K562 (cell line): ENCODE measurements around the gene PLXDC2. TPM values are rescaled to one million over a fixed set of nuclear protein-coding genes. Genes with fewer than 3 reads are reported as not detected.

Source experiments
- ATAC-seq: fragments of 200-7000 bp; cut with Tn5 transposase; 3 replicates; pipeline ENCODE4 v1.9.1; 2020; ENCODE audit warnings: moderate library complexity
- BruUV-seq: library from RNA; stranded (reverse); fragments of 400-500 nt; replicated peaks from 2 replicates; lab custom pipeline; 2021; lab: Mats Ljungman, UMichigan
- CTCF ChIA-PET: fragments of 300-600 bp; formaldehyde crosslinking; extraction: SDS; loops from one replicate; lab custom pipeline; 2021; ENCODE audit warnings: low intra/inter-chr PET ratio; lab: Yijun Ruan, JAX
- POLR2A ChIA-PET: fragments of 300-600, 350-650 bp; sonication (Branson Sonifier 250); formaldehyde crosslinking; extraction: SDS; loops from one replicate; lab custom pipeline; 2021; ENCODE audit warnings: antibody characterized with exemption, inconsistent platforms; lab: Yijun Ruan, JAX
- DNase-seq, 4 experiments: peaks; one replicate each; pipeline versions ENCODE4 v3.0.0 to v3.0.0-alpha.2; 2011 to 2018; ENCODE audit warnings: low spot score in 3 of 4, mixed read lengths in 3 of 4; ENCODE audit errors: extremely low read depth in 1 of 4
- FAIRE-seq: peaks from 2 replicates; lab custom pipeline; 2011; peaks lifted over from hg19 to GRCh38; lab: Jason Lieb, UNC
- H2AFZ ChIP-seq: 2 replicates; pipeline ENCODE4 v1.6.0; 2011; ENCODE audit warnings: low read depth, low read length, control low read depth, inconsistent platforms
- H3K27ac ChIP-seq: fragments of 200-600 bp; 3 replicates; pipeline ENCODE4 v1.8.0; 2011; ENCODE audit warnings: low read depth, mild to moderate bottlenecking, control low read depth, inconsistent platforms, low read length, moderate library complexity, mixed read lengths; ENCODE audit errors: extremely low read depth
- H3K27me3 ChIP-seq, 2 experiments: fragments of 300-600 bp in 1 of 2; 2 replicates in 1 of 2; 3 replicates in 1 of 2; pipeline versions ENCODE4 v1.6.0 to v1.8.0; 2011; ENCODE audit warnings: inconsistent platforms in 2 of 2, low read length in 2 of 2, mild to moderate bottlenecking in 1 of 2, mixed read lengths in 1 of 2, moderate library complexity in 1 of 2; ENCODE audit not compliant: control insufficient read depth in 2 of 2, insufficient read depth in 2 of 2
- H3K36me3 ChIP-seq: fragments of 300-600 bp; 3 replicates; pipeline ENCODE4 v1.8.0; 2011; ENCODE audit warnings: mild to moderate bottlenecking, low read length, inconsistent platforms; ENCODE audit not compliant: control insufficient read depth, insufficient read depth
- H3K4me1 ChIP-seq, 2 experiments: fragments of 200-600 bp in 1 of 2; replicated peaks in 1 of 2; 2 replicates in 1 of 2; 3 replicates in 1 of 2; pipeline versions ENCODE4 v1.5.1 to v1.8.0; 2011; ENCODE audit warnings: inconsistent platforms in 2 of 2, low read length in 2 of 2, mild to moderate bottlenecking in 1 of 2, mixed read lengths in 1 of 2, moderate library complexity in 1 of 2; ENCODE audit not compliant: control insufficient read depth in 2 of 2, insufficient read depth in 2 of 2
- H3K4me2 ChIP-seq: 2 replicates; pipeline ENCODE4 v1.6.1; 2011; ENCODE audit warnings: low read length, control low read depth, inconsistent platforms, mixed read lengths; ENCODE audit not compliant: insufficient read depth
- H3K4me3 ChIP-seq: fragments of 200-600 bp; sonication (generic), shearing (Covaris generic); 2 replicates; pipeline ENCODE4 v1.5.1; 2016; ENCODE audit warnings: control low read depth, inconsistent platforms
- H3K79me2 ChIP-seq: fragments of 200-600 bp; 3 replicates; pipeline ENCODE4 v1.8.0; 2011; ENCODE audit warnings: low read length, inconsistent platforms; ENCODE audit not compliant: control insufficient read depth, insufficient read depth
- H3K9ac ChIP-seq, 2 experiments: 2 replicates each; pipeline versions ENCODE4 v1.6.0 to v1.6.1; 2011; ENCODE audit warnings: low read depth in 2 of 2, low read length in 2 of 2, control low read depth in 1 of 2, inconsistent platforms in 1 of 2, mild to moderate bottlenecking in 1 of 2, mixed read lengths in 1 of 2; ENCODE audit not compliant: insufficient read depth in 1 of 2
- H3K9me1 ChIP-seq: one replicate; pipeline ENCODE4 v1.6.0; 2011; ENCODE audit warnings: inconsistent platforms, mild to moderate bottlenecking, low read length, moderate library complexity; ENCODE audit not compliant: control insufficient read depth, insufficient read depth
- H3K9me3 ChIP-seq: replicated peaks from 2 replicates; pipeline ENCODE4 v1.5.1; 2011; ENCODE audit warnings: low read depth, low read length, inconsistent platforms; ENCODE audit not compliant: control insufficient read depth, insufficient read depth
- H4K20me1 ChIP-seq: replicated peaks from 2 replicates; pipeline ENCODE4 v1.6.1; 2011; ENCODE audit warnings: low read length, inconsistent platforms, mixed read lengths; ENCODE audit not compliant: control insufficient read depth, insufficient read depth
- BRF1 ChIP-seq: IDR thresholded peaks from 3 replicates; pipeline ENCODE4 v1.6.1; 2011; ENCODE audit warnings: borderline replicate concordance, mild to moderate bottlenecking; ENCODE audit not compliant: insufficient read length; ENCODE audit errors: extremely low read depth
- KAT2B ChIP-seq: IDR thresholded peaks from one replicate; pipeline ENCODE4 v1.6.1; 2012; ENCODE audit warnings: low read depth, mild to moderate bottlenecking, control low read depth, inconsistent platforms, low read length, moderate library complexity
- NR2C2 ChIP-seq, 2 experiments: fragments of 200-800 bp in 1 of 2; sonication (Bioruptor generic) in 1 of 2; sonication (generic) in 1 of 2; formaldehyde crosslinking in 1 of 2; IDR thresholded peaks; 2 replicates each; pipeline versions ENCODE4 v1.6.1 to v1.8.0; 2016 to 2022; ENCODE audit warnings: mild to moderate bottlenecking in 1 of 2, missing compliant biosample characterization in 1 of 2, missing genetic modification characterization in 1 of 2, missing genetic modification reagents in 1 of 2
- PYGO2 ChIP-seq: fragments of 450-650 bp; IDR thresholded peaks from 2 replicates; pipeline ENCODE4 v1.6.1; 2016; ENCODE audit warnings: mild to moderate bottlenecking, missing genetic modification characterization, moderate library complexity, missing compliant biosample characterization
- ZNF3 ChIP-seq: fragments of 250-450 bp; sonication (Bioruptor Pico); IDR thresholded peaks from 2 replicates; pipeline ENCODE4 v1.5.0; 2021; ENCODE audit warnings: mild to moderate bottlenecking, moderate library complexity
- ZNF384 ChIP-seq: IDR thresholded peaks from 2 replicates; pipeline ENCODE4 v1.6.1; 2012; ENCODE audit warnings: low read depth, low read length, improper control_type of control experiment
- WGBS: fragments of 100-300 bp; shearing (Covaris generic); methylation state at CpG from one replicate; pipeline ENCODE4 v1.1.6; 2016; ENCODE audit warnings: low coverage, mixed read lengths; ENCODE audit not compliant: insufficient coverage; ENCODE audit errors: missing lambda C conversion rate; 5-methylcytosine and 5-hydroxymethylcytosine counted together
- in situ Hi-C: fragments of 300-500 bp; cut with MboI; formaldehyde crosslinking; loops from 4 replicates; pipeline ENCODE4 v1.15.0; 2018; ENCODE audit warnings: inconsistent platforms, mixed read lengths
- intact Hi-C: fragments of 100-400 bp; cut with micrococcal nuclease; formaldehyde crosslinking; loops from 2 replicates; pipeline ENCODE4 v1.14.2; 2022
- polyA plus RNA-seq, 8 experiments: library from polyadenylated mRNA; depleted of rRNA in 4 of 8; stranded (reverse) in 5 of 8; unstranded in 3 of 8; fragments of >200 nt; fragmentation: Nextera tagmentation in 2 of 8; fragmentation: Illumina TruSeq in 1 of 8; extraction: Ambion mirVana in 2 of 8; extraction: Trizol in 1 of 8; gene quantifications; 2 replicates each; pipeline versions ENCODE4 v1.2.1 to v1.2.3, GENCODE V29; 2011 to 2014; ENCODE audit warnings: inconsistent platforms in 1 of 8, missing spikeins in 1 of 8
- total RNA-seq, 7 experiments: library from RNA; depleted of rRNA in 6 of 7; stranded (reverse); fragments of >200 nt in 6 of 7; fragmentation: Illumina TruSeq in 2 of 7; extraction: Trizol in 2 of 7; gene quantifications; 2 replicates each; pipeline versions ENCODE4 v1.2.1 to v1.2.3, GENCODE V29; 2011 to 2021; ENCODE audit warnings: low replicate concordance in 1 of 7
- TF ChIP-seq, protein P1 (sequence below): fragments of 250-450 bp; sonication (Bioruptor Pico); IDR thresholded peaks from 2 replicates; pipeline ENCODE4 v1.4.0; 2020; ENCODE audit warnings: mild to moderate bottlenecking
- TF ChIP-seq, protein P2 (sequence below): sonication (generic); formaldehyde crosslinking; IDR thresholded peaks from 2 replicates; pipeline ENCODE4 v1.8.0; 2022; ENCODE audit warnings: mild to moderate bottlenecking, missing genetic modification reagents, borderline replicate concordance
- TF ChIP-seq, protein P3 (sequence below): sonication (generic); formaldehyde crosslinking; IDR thresholded peaks from 2 replicates; pipeline ENCODE4 v1.8.1; 2023; ENCODE audit warnings: mild to moderate bottlenecking, missing genetic modification reagents, moderate library complexity

Gene PLXDC2
- total and polyA plus RNA-seq, 9 of the 15 experiments (the other 6 are each of a cell fraction or from before 2014, with no cell fraction given): 0.01 to 0.33 (median 0.10) TPM; not detected in 3

DNA sequence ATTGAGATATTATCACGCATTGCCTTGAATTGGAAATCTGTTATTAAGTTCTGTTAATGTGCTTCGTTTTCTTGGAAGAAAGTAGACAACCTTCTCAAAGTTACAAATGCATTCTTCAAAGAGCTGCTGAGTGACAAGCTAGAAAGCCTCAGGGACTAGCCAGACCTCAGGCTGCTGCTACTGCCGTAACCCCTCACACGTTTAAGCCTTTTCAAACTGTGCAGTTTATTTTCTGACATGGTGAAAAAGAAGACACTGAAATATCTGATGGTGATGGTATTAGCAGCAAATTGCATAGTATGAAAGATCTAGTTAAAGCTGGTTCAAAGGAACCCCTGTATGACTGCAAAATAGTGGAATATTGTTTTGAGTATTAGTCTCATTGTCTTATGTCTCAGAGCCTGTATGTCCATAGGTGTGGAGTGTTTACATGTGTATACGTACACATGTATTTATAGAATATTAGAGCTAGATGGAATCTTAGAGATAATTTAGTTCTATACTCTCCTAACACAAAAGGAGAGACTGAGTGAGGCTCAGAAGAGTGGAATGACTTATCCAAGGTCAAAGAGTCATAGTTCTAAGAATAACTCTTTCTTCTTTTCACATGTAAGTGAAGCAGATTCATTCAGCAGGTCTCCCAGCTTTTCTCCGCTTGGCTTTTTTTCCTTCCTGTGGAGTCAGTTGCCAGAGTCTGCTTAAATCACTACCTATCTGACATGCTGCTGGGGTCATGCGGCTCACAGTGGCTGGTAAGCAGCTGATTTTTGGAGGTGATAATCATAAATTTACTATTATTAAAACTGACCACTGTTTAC is 431.9 kb downstream of the PLXDC2 start:
- H3K27ac ChIP-seq: no peak overlapping the region
- H4K20me1 ChIP-seq: no peaks in the 10 kb centered on the region
- H3K27me3 ChIP-seq: no peaks in the 10 kb centered on the region
- DNase-seq: no peak
- no peak overlapping the region for H2AFZ ChIP-seq
- no peaks in the 10 kb centered on the region for H3K9me1 ChIP-seq
- no peaks in the 10 kb centered on the region for H3K36me3 ChIP-seq
- intact Hi-C loops (no loop called here), in situ Hi-C loops (no loop called here)
- TF ChIP-seq NR2C2 (CRISPR knock-in tag; IDR thresholded peaks at IDR 0.05) (no peak), NR2C2 (tag; IDR thresholded peaks at IDR 0.05) (no peak), PYGO2 (tag) (no peak), KAT2B (no peak), BRF1 (no peak), ZNF384 (no peak), ZNF3 (CRISPR knock-in tag) (no peak)
- TF ChIP-seq, protein P1, sequence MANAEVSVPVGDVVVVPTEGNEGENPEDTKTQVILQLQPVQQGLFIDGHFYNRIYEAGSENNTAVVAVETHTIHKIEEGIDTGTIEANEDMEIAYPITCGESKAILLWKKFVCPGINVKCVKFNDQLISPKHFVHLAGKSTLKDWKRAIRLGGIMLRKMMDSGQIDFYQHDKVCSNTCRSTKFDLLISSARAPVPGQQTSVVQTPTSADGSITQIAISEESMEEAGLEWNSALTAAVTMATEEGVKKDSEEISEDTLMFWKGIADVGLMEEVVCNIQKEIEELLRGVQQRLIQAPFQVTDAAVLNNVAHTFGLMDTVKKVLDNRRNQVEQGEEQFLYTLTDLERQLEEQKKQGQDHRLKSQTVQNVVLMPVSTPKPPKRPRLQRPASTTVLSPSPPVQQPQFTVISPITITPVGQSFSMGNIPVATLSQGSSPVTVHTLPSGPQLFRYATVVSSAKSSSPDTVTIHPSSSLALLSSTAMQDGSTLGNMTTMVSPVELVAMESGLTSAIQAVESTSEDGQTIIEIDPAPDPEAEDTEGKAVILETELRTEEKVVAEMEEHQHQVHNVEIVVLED (CRISPR knock-in tag): no peak
- TF ChIP-seq, protein P2, sequence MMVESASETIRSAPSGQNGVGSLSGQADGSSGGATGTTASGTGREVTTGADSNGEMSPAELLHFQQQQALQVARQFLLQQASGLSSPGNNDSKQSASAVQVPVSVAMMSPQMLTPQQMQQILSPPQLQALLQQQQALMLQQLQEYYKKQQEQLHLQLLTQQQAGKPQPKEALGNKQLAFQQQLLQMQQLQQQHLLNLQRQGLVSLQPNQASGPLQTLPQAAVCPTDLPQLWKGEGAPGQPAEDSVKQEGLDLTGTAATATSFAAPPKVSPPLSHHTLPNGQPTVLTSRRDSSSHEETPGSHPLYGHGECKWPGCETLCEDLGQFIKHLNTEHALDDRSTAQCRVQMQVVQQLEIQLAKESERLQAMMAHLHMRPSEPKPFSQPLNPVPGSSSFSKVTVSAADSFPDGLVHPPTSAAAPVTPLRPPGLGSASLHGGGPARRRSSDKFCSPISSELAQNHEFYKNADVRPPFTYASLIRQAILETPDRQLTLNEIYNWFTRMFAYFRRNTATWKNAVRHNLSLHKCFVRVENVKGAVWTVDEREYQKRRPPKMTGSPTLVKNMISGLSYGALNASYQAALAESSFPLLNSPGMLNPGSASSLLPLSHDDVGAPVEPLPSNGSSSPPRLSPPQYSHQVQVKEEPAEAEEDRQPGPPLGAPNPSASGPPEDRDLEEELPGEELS (CRISPR knock-in tag): no peak
- TF ChIP-seq, protein P3, sequence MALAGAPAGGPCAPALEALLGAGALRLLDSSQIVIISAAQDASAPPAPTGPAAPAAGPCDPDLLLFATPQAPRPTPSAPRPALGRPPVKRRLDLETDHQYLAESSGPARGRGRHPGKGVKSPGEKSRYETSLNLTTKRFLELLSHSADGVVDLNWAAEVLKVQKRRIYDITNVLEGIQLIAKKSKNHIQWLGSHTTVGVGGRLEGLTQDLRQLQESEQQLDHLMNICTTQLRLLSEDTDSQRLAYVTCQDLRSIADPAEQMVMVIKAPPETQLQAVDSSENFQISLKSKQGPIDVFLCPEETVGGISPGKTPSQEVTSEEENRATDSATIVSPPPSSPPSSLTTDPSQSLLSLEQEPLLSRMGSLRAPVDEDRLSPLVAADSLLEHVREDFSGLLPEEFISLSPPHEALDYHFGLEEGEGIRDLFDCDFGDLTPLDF (CRISPR knock-in tag): no peak
- no peak overlapping the region for H3K4me3 ChIP-seq
- FAIRE-seq: no peak
- H3K79me2 ChIP-seq: no peaks in the 10 kb centered on the region
- no TSS peak for BruUV-seq
- under 1% methylated on average over 7 of the region's 7 CpGs for whole genome bisulfite sequencing
- ChIA-PET CTCF (no interaction called here), POLR2A (no interaction called here)
- H3K9ac ChIP-seq: no peak overlapping the region
- no peaks in the 10 kb centered on the region for H3K4me1 ChIP-seq
- H3K4me2 ChIP-seq: no peak overlapping the region
- ATAC-seq: no peak
- no peaks in the 10 kb centered on the region for H3K9me3 ChIP-seq
